ENCODE data around the gene ABCC2.

- no peak for TF ChIP-seq POLR2A (IDR thresholded peaks at IDR 0.05)
- TF ChIP-seq, protein P1, sequence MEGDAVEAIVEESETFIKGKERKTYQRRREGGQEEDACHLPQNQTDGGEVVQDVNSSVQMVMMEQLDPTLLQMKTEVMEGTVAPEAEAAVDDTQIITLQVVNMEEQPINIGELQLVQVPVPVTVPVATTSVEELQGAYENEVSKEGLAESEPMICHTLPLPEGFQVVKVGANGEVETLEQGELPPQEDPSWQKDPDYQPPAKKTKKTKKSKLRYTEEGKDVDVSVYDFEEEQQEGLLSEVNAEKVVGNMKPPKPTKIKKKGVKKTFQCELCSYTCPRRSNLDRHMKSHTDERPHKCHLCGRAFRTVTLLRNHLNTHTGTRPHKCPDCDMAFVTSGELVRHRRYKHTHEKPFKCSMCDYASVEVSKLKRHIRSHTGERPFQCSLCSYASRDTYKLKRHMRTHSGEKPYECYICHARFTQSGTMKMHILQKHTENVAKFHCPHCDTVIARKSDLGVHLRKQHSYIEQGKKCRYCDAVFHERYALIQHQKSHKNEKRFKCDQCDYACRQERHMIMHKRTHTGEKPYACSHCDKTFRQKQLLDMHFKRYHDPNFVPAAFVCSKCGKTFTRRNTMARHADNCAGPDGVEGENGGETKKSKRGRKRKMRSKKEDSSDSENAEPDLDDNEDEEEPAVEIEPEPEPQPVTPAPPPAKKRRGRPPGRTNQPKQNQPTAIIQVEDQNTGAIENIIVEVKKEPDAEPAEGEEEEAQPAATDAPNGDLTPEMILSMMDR (IDR thresholded peaks at IDR 0.05) = no peak
These were observed 25.3 kb downstream of the ABCC2 start for GRCh38 chr10:99807786-99808185.

Data from body of pancreas (tissue), 4 donors.